SK-N-MC (cell line): Measurements from ENCODE around the gene MPRIP.
A peak's percentile ranks its signal among the peaks of the same experiment; 100 is the strongest.
"Not testable (repeated sequence)": the region's sequence is repeated elsewhere in the genome, so short reads cannot be mapped to it uniquely, and the experiment has no call there.

Experiments used
- DNase-seq: peaks from one replicate; pipeline ENCODE4 v3.0.0-alpha.2; 2011; ENCODE audit warnings: low read depth, low spot score
- H3K27ac ChIP-seq: fragments of 200-600 bp; sonication (generic); 2 replicates; pipeline ENCODE4 v1.5.1; 2016; ENCODE audit warnings: mixed run types
- H3K36me3 ChIP-seq: fragments of 200-600 bp; sonication (generic); 2 replicates; pipeline ENCODE4 v1.6.1; 2017; ENCODE audit warnings: antibody characterized with exemption, low read length, mixed read lengths; ENCODE audit not compliant: insufficient read depth
- H3K4me3 ChIP-seq: fragments of 200-600 bp; sonication (generic); 2 replicates; pipeline ENCODE4 v1.5.1; 2016
- H3K9ac ChIP-seq: fragments of 200-600 bp; sonication (generic); 2 replicates; pipeline ENCODE4 v1.8.0; 2017; ENCODE audit warnings: mixed run types, mixed read lengths; ENCODE audit not compliant: insufficient read length
- H3K9me3 ChIP-seq: fragments of 200-600 bp; sonication (generic); 2 replicates; pipeline ENCODE4 v1.6.1; 2017; ENCODE audit warnings: low read depth, mild to moderate bottlenecking, antibody characterized with exemption, low read length, moderate library complexity, mixed read lengths
- EZH2 ChIP-seq: fragments of 200-600 bp; sonication (generic); IDR thresholded peaks from one replicate; pipeline ENCODE4 v1.6.1; 2017; ENCODE audit warnings: antibody characterized with exemption
- FOXP2 ChIP-seq: optimal IDR thresholded peaks from 2 replicates; pipeline ENCODE3; 2011; ENCODE audit warnings: mild to moderate bottlenecking, moderate library complexity; ENCODE audit not compliant: insufficient read depth; ENCODE audit errors: extremely low read length, control extremely low read depth
- POLR2AphosphoS5 ChIP-seq: IDR thresholded peaks from 2 replicates; pipeline ENCODE4 v1.6.1; 2012; ENCODE audit warnings: mild to moderate bottlenecking, low read depth, low read length, borderline replicate concordance

MPRIP gene

DNA sequence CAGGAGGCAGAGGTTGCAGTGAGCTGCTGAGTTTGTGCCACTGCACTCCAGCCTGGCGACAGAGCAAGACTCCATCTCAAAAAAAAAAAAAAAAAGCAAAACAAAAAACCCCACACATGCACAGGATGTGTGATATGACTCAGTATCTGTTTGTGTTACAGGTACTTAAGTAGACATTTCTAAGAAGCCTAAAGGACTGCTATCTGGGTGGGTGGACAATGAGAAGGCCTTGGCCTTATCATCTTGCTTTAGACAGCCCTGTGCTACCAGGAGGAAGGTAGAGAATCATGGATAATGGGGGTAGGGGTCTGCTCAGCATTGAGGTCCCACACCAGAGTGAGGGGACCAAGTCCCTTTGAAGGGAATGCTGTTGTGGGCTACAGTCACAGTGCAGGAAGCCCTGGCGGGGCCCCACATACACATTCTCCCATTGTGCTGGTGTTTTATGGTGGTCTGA, 137.1 kb downstream of the MPRIP start:
- Histone ChIP-seq H3K9me3 (no peaks in the 10 kb centered on the region), H3K27ac (no peak overlapping the region), H3K4me3 (no peak overlapping the region), H3K36me3 (peaks cover 28% of the 10 kb centered on the region; the same call in 1 of the 2 replicates), H3K9ac (no peak overlapping the region)
- TF ChIP-seq POLR2AphosphoS5 (no peak), FOXP2 (no peak), EZH2 (no peak)
- no peak for DNase-seq

DNA sequence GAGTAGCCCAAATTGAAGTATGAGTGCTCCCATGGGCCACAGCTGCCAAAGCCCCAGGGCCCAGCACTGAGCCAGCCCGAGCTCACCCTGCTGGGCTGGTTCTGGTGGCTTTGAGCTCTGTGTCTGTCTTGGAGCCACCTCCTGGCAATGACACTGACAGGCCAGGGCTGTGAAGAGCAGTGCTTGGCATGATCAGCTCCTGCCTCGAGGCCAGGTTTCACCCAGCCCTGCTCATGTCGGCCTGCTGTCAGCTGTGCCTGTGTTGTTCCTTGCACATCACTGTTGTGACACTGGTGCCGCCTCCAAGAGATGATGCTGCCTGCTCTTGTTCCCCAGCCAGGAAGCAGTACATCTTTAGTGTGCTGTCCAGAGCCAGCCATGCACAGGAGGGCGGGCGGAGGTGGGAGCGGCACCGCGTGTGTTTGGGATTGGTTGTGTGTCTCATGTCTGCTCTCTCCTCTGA, 137.9 kb downstream of the MPRIP start:
- H3K9me3 ChIP-seq: no peaks in the 10 kb centered on the region
- no peak for DNase-seq
- H3K4me3 ChIP-seq: no peak overlapping the region
- no peak overlapping the region for H3K27ac ChIP-seq
- no peak overlapping the region for H3K9ac ChIP-seq
- TF ChIP-seq POLR2AphosphoS5 (no peak), FOXP2 (no peak), EZH2 (no peak)
- peaks cover 28% of the 10 kb centered on the region; the same call in 1 of the 2 replicates for H3K36me3 ChIP-seq

DNA sequence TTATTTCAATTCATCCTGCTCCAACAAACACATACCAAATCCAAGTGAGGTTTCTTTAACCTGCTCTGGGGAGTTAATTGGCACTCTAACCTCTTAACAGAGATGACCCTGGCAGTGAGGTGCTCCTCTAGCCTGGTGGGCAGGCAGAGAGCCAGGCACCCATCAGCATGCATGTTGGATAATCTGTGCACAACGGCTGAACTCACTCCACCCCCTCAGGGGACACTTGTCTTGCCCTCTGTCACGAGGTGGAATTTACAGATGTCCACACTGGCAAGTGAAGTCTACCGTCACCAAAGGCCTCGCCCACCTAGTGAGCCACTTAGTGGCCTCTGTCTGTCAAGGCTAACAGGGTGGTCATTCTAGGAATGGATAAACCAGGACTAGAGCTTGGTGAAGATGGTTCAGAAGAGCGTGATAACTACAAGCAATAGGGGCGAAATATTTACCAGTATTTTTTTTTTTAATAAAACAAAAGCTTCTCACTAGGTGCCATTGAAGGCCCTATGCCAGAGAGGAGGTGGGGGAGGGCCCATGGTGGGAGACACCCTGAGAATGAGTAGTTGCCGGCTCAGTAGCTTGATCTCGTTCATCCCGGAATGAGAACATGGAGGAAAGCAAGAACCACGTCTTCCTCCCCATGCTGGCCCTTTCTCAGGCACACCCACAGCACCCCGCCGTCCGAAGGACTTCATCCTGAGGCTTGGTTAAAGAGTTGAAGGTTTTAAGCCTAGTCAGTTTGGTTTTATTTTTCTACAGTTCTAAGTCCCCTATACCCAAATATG, 138.7 kb downstream of the MPRIP start:
- DNase-seq: no peak
- Histone ChIP-seq H3K4me3 (no peak overlapping the region), H3K9me3 (no peaks in the 10 kb centered on the region), H3K9ac (no peak overlapping the region), H3K36me3 (peaks cover 28% of the 10 kb centered on the region; the same call in 1 of the 2 replicates), H3K27ac (no peak overlapping the region)
- no peak for TF ChIP-seq POLR2AphosphoS5

DNA sequence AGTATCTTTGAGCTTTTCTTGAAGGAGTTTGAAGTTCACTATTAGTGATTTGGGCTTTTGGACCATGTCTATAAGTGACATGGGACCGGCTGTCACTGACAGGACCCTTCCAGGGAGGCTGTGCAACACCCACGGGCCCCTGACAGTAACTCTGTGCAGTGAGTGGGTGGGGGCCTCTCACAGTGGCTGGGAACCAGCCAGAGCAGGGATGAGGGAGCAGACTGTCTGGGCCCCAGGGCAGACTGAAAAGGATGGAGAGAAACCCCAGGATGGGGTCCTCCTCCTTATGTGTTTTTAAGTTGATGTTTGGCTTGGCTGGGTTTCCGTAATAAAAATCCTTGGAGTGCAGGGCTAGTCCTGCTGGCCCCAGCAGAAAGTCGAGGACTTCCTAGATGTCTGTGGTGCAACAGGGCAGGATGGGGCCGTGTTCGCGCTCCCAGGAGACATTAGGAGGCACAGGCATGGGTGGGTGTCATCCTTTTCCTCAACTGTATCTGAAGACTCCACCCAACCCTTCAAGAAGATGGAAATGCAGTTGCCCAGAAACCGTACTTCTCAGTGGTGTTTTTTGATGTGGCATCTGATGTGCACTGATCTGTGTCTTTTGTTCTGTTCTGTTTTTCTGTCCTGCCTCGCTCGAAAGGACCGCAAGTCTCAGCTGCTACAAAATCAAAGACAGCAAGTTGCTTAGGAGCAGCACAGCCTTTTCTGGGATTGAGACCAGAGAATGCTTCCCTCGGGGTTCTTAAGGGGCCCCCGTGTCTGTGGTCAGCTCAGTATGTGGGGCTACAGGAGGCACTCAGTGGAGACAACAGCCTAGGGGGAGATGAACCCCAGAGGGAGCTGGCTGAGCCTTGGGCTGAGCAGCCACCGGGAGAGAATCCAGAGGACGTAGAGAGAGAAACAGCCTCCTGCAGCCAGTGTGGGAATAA, 139.7 kb downstream of the MPRIP start:
- DNase-seq: no peak
- peaks cover 20% of the 10 kb centered on the region; the same call in 1 of the 2 replicates for H3K36me3 ChIP-seq
- H3K27ac ChIP-seq: no peak overlapping the region

DNA sequence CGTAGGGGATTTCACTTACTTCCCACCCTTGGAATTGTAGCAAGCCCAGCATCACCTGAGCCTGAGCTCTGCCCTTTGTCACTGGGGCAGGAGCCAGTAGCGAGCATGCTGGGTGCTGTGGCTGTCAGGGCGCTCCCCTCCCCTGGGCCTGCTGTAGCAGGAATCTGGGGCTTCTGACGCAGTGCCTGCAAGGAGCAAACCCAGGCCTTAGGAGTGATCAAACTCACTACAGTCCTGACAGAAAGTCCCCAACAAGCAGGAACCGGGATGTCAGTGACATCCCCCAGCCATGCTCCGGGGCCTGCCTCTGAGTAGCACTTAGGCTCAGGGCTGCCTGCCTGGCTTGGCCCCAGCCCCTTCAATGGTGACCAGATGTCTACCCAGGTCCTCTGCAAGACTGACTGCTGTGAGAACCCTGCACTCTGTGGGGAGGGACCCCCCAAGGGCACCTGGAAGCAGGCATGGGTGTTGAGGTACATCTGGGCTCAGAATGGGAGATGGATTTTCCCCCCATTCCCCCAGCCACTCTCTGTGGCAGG, 140.4 kb downstream of the MPRIP start:
- no peak overlapping the region for H3K9ac ChIP-seq
- no peak for DNase-seq
- no peaks in the 10 kb centered on the region for H3K9me3 ChIP-seq
- H3K36me3 ChIP-seq: peaks cover 14% of the 10 kb centered on the region; the same call in 1 of the 2 replicates
- TF ChIP-seq FOXP2 (no peak), EZH2 (no peak), POLR2AphosphoS5 (no peak)
- H3K4me3 ChIP-seq: no peak overlapping the region
- H3K27ac ChIP-seq: no peak overlapping the region

More for the DNA sequence above, 139.7 kb downstream of the MPRIP start:
- TF ChIP-seq FOXP2: no peak
- TF ChIP-seq EZH2: no peak
- no peak for TF ChIP-seq POLR2AphosphoS5
- H3K4me3 ChIP-seq: no peak overlapping the region
- no peak overlapping the region for H3K9ac ChIP-seq
- H3K9me3 ChIP-seq: no peaks in the 10 kb centered on the region

DNA sequence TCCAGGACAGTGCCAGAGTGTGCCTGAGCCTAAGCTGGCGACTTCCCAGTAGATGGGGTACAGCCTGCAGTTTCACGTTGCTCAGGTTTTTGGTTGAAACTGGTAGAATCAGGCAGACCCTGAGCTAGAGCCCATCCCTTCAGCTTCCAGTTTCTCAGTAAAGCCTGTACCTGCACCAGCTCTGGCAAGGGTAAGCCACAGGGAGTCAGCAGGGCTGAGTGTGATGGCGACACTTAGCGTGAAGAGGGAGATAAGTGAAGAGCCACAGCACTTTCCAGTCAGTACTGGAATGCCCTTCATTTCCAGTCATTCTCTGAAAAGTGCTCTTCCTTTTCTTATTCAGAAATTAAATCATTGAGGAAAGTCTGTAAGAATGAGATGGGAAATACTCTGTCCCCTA, 141.5 kb downstream of the MPRIP start:
- H3K36me3 ChIP-seq: peaks cover 11% of the 10 kb centered on the region; the same call in 1 of the 2 replicates

DNA sequence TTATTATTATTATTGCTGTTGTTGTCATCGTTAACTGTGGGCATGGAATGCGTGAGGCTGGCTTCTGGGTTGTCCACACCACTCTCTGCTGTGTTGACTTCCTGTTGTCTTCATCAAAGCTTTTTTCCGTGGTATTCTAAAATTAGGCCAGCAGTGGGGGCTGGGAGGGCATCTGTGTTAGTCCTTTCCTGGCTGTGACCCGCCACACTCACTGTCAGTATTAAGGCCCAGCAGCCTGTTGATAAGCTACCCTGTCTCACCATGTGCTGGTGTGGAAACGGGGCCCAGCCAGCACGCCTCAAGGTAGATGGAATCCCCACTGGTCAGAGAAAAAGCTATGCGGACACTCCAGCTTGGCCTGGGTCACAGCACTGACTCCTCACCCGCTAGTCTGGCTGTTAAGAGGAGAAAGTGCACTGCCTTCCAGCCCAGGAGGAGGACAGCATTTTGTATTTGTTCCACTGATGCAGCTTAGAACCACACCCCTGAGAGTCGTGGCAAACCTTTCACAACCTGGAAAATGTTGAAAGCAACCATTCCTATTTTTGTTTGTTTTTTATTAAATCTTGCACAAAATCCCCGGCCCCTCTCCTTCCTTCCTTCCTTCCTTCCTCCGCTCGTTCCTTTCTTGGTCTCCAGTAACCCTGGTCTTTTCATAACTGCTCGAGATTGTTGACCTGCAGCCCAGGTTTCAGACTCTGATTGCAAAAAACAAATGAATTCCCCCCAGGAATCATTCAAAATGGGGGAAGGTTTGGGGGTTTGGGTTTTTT, 142.9 kb downstream of the MPRIP start:
- H3K9ac ChIP-seq, H3K4me3 ChIP-seq, DNase-seq, H3K9me3 ChIP-seq: not testable (repeated sequence)
- peaks cover 11% of the 10 kb centered on the region; the same call in 1 of the 2 replicates for H3K36me3 ChIP-seq
- H3K27ac ChIP-seq: 0 out of 2 replicates have a peak overlapping the region, but pooled peaks have one; percentile 19

More for the DNA sequence above, 141.5 kb downstream of the MPRIP start:
- no peak for DNase-seq
- Histone ChIP-seq H3K27ac (no peak overlapping the region), H3K9me3 (no peaks in the 10 kb centered on the region), H3K9ac (no peak overlapping the region), H3K4me3 (no peak overlapping the region)
- no peak for TF ChIP-seq POLR2AphosphoS5
- TF ChIP-seq FOXP2: no peak

DNA sequence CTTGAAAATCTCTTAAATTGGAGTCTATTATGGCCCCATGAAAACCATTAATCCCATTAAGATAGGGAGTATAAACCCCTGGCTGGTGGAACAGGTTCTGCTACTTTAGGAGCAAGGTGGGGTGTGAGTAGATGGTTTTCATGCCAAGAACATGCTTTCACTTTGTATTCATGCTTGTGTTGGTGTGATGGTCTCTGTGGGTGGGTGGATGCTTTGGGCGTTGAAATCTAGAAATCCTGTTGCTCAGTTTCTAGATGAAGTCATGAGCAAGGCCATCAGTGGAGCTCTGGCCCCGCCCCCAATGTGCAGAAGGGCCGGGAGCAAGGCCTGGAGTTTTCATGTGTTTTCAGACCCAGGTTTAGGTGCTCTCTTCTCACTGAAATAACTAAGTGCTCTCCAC, 143.8 kb downstream of the MPRIP start:
- TF ChIP-seq EZH2: no peak
- no peak for TF ChIP-seq POLR2AphosphoS5
- no peak for TF ChIP-seq FOXP2
- peaks cover 5% of the 10 kb centered on the region; the same call in 1 of the 2 replicates for H3K36me3 ChIP-seq
- no peak overlapping the region for H3K9ac ChIP-seq
- DNase-seq: no peak
- no peaks in the 10 kb centered on the region for H3K9me3 ChIP-seq
- H3K4me3 ChIP-seq: no peak overlapping the region
- H3K27ac ChIP-seq: no peak overlapping the region
